ENCODE data around the gene RAB11FIP3. TPM values are rescaled to one million over a fixed set of nuclear protein-coding genes. Genes with fewer than 3 reads are reported as not detected.

RAB11FIP3 gene
- total and polyA plus RNA-seq, 2 donors, result 6.8 to 26.7 TPM

DNA sequence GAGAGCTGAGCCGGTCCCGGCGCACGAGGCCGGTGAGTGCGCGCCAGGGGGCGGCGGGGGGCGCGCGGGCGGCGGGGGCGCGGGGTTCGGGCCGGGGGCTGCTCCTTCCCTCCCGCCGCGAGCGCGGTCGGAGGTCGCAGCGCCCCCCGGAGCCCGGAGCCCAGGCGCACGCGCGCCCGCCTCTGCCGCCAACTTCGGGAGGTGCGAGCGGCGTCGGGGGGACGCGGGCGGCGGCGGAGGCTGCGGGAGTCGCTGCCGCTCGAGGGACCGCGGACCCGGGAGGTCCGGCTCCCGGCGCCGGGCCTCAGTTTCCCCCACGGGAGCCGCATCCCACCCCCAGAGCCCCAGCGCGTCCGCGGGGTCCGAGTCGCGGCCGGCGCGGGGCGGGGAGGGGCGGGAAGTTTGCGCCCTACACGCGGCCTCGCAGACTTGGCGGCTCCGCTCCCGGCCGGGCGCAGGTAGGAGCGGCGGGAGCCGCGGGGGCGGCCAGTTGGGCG, 134.8 kb downstream of the RAB11FIP3 start, which contains the start of gene PRR35:
Gene PRR35, plus strand, starts transcription at position 191 of the 497 bp plus-strand sequence. CDS start 2,901 bp downstream, outside the sequence.
- Histone ChIP-seq H3K9me3 (ENCODE audit: control insufficient read depth in 2 of 2, insufficient read depth in 1 of 2, low read length in 1 of 2) (peaks cover 0 to 4% of the 10 kb centered on the region in 2 donors), H3K4me3 (ENCODE audit: low read length in 2 of 2) (no peak within 1 kb of the TSS), H3K36me3 (ENCODE audit: control insufficient read depth in 2 of 2, insufficient read depth in 2 of 2, low read length in 1 of 2) (no peaks in the 10 kb centered on the region), H3K4me1 (ENCODE audit: control insufficient read depth in 2 of 2, insufficient read depth in 2 of 2, low read length in 2 of 2) (peaks cover 0 to 5% of the 10 kb centered on the region in 2 donors), H3K27ac (ENCODE audit: low read depth in 1 of 2, low read length in 1 of 2) (no peak within 1 kb of the TSS), H3K27me3 (ENCODE audit: control insufficient read depth in 2 of 2, insufficient read depth in 1 of 2, low read length in 1 of 2) (peaks cover 50 to 59% of the 10 kb centered on the region in 2 donors)
- no peak for DNase-seq (ENCODE audit: low read depth in 6 of 9, low spot score in 9 of 9)
- WGBS, result 3% methylated on average over 84 of the region's 84 CpGs

DNA sequence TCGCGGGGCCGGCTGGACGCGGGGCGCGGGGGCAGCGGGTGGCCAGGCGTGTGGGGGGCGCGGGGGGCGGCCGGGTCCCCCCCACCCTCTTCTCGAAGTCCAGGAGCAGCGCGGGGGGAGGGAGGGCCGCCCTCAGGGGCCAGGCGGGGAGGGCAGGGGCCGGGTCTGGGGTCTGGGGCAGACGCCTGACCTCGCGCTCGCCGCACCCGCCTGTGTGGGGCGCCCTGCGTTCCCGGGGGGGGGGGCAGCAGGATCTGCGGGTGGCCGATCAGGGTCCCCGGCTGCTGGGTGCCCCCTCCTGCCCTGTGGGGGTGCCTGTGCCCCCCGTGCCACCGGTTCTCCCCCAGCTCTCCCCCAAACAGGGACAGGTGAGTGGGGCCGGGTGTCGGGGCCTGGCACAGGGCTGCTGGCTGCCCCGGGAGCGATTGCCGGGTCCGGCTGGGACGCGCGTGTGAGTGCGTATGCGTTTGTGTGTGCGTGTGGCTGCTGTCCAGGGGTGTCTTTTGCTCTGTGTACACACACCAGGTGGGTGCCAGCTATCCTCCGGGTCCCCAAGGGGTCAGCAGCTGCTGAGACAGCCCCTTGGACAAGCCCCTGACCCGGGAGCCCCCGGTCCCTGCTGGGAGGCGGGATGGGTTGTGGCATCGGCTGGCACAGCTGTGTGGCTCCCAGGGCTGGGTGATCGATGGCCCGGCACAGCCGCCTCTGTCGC, 135.4 kb downstream of the RAB11FIP3 start:
- peaks cover 50 to 59% of the 10 kb centered on the region in 2 donors for H3K27me3 ChIP-seq (ENCODE audit: control insufficient read depth in 2 of 2, insufficient read depth in 1 of 2, low read length in 1 of 2)
- 29% methylated on average over 53 of the region's 54 CpGs for WGBS
- H3K4me3 ChIP-seq (ENCODE audit: low read length in 2 of 2), result no peak overlapping the region
- peaks cover 0 to 4% of the 10 kb centered on the region in 2 donors for H3K9me3 ChIP-seq (ENCODE audit: control insufficient read depth in 2 of 2, insufficient read depth in 1 of 2, low read length in 1 of 2)
- DNase-seq (ENCODE audit: low read depth in 6 of 9, low spot score in 9 of 9), result no peak
- H3K36me3 ChIP-seq (ENCODE audit: control insufficient read depth in 2 of 2, insufficient read depth in 2 of 2, low read length in 1 of 2), result no peaks in the 10 kb centered on the region
- peaks cover under 1 to 6% of the 10 kb centered on the region in 2 donors for H3K4me1 ChIP-seq (ENCODE audit: control insufficient read depth in 2 of 2, insufficient read depth in 2 of 2, low read length in 2 of 2)
- no peak overlapping the region for H3K27ac ChIP-seq (ENCODE audit: low read depth in 1 of 2, low read length in 1 of 2)

DNA sequence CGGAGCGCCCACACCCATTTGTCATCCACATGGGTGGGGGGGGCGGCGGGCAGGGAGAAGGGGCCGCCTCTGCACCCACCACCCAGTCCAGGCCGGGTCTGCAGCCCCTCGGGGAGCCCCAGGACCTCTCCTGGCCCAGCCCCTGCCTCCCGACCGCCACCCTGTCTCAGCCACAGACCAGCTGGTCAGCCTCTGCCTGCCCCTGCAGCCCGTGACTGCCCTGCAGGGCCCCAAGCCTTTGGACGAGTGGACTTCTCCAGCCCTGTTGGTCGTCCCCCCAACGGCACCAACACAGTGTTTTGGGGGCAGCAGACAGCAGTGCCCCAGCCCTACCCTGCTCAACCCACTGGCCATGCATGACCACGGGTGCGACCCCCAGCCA, 136.0 kb downstream of the RAB11FIP3 start:
- Histone ChIP-seq H3K36me3 (ENCODE audit: control insufficient read depth in 2 of 2, insufficient read depth in 2 of 2, low read length in 1 of 2) (no peaks in the 10 kb centered on the region), H3K4me3 (ENCODE audit: low read length in 2 of 2) (no peak overlapping the region), H3K4me1 (ENCODE audit: control insufficient read depth in 2 of 2, insufficient read depth in 2 of 2, low read length in 2 of 2) (peaks cover 5 to 11% of the 10 kb centered on the region in 2 donors), H3K27ac (ENCODE audit: low read depth in 1 of 2, low read length in 1 of 2) (no peak overlapping the region), H3K27me3 (ENCODE audit: control insufficient read depth in 2 of 2, insufficient read depth in 1 of 2, low read length in 1 of 2) (peaks cover 50 to 59% of the 10 kb centered on the region in 2 donors), H3K9me3 (ENCODE audit: control insufficient read depth in 2 of 2, insufficient read depth in 1 of 2, low read length in 1 of 2) (peaks cover 0 to 4% of the 10 kb centered on the region in 2 donors)
- WGBS, result 85% methylated on average over 15 of the region's 15 CpGs
- DNase-seq (ENCODE audit: low read depth in 6 of 9, low spot score in 9 of 9), result no peak

DNA sequence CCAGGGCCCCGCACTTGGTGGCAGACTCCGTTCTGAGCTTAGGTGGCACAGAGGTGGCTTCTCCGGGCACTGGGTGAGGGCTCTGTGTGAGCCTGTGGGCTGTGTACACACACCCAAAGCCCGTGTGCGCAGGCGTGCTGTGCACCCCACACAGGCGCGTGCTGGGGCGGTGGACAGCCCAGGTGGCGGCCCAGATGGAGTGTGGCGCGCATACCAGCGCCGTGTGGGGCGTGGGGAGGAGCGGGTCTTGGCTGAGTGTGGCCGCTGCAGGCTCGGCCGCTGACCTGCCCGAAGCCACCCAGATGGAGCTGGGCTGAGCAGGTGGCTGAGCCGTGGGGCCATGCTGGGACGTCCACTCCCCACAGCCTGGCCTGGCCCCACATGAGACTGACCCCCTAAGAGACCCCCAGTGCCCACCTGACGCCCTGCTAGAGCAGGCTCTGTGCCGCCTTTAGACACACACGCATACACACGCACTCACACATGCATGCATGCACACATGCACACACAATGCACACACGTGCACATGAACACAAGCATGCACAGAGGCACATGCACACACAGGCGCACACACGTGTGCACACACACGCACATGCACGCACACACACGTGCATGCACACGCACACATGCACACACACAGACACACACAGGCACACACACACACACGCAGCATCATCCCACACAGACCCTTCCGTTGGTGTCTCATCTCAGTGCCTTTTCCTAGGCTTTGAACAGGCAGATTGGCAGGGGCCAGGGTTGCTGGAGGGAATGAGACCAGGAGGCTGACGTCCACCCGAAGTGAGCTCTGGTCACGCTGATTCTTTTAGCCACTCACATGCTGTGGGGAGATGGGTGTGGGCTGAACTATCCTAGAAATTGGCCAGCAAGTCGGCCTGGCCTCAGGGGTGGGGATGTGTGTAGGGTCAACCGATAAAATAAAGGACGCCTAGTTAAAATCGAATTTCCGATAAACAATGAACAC, 136.8 kb downstream of the RAB11FIP3 start:
- Histone ChIP-seq H3K9me3 (ENCODE audit: control insufficient read depth in 2 of 2, insufficient read depth in 1 of 2, low read length in 1 of 2) (peaks cover 0 to 6% of the 10 kb centered on the region in 2 donors), H3K27ac (ENCODE audit: low read depth in 1 of 2, low read length in 1 of 2) (no peak overlapping the region), H3K4me3 (ENCODE audit: low read length in 2 of 2) (no peak overlapping the region), H3K36me3 (ENCODE audit: control insufficient read depth in 2 of 2, insufficient read depth in 2 of 2, low read length in 1 of 2) (no peaks in the 10 kb centered on the region), H3K27me3 (ENCODE audit: control insufficient read depth in 2 of 2, insufficient read depth in 1 of 2, low read length in 1 of 2) (peaks cover 50 to 56% of the 10 kb centered on the region in 2 donors), H3K4me1 (ENCODE audit: control insufficient read depth in 2 of 2, insufficient read depth in 2 of 2, low read length in 2 of 2) (peaks cover 7 to 20% of the 10 kb centered on the region in 2 donors)
- 95% methylated on average over 43 of the region's 43 CpGs for WGBS
- no peak for DNase-seq (ENCODE audit: low read depth in 6 of 9, low spot score in 9 of 9)

DNA sequence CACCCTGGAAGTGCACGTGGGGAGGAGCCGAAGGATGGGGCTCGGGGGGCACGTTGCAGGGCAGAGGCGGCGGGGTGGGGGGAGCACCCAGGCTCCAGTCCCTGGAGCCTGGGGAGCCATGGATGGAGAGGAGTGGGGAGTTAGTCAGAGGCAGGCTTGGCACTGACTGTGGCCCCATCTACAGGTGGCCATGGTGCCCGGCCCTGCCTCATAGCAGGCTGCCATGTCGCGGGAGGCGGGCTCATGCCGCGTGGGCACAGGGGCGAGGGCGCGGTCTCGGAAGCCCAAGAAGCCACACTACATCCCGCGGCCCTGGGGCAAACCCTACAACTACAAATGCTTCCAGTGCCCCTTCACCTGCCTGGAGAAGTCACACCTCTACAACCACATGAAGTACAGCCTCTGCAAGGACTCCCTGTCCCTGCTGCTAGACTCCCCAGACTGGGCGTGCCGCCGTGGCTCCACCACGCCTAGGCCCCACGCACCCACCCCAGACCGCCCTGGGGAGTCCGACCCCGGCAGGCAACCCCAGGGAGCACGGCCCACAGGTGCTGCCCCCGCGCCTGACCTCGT, 137.7 kb downstream of the RAB11FIP3 start:
- peaks cover 46 to 47% of the 10 kb centered on the region in 2 donors for H3K27me3 ChIP-seq (ENCODE audit: control insufficient read depth in 2 of 2, insufficient read depth in 1 of 2, low read length in 1 of 2)
- 95% methylated on average over 30 of the region's 30 CpGs for WGBS
- no peak overlapping the region for H3K4me3 ChIP-seq (ENCODE audit: low read length in 2 of 2)
- no peaks in the 10 kb centered on the region for H3K36me3 ChIP-seq (ENCODE audit: control insufficient read depth in 2 of 2, insufficient read depth in 2 of 2, low read length in 1 of 2)
- peaks cover 7 to 26% of the 10 kb centered on the region in 2 donors for H3K4me1 ChIP-seq (ENCODE audit: control insufficient read depth in 2 of 2, insufficient read depth in 2 of 2, low read length in 2 of 2)
- no peak overlapping the region for H3K27ac ChIP-seq (ENCODE audit: low read depth in 1 of 2, low read length in 1 of 2)
- H3K9me3 ChIP-seq (ENCODE audit: control insufficient read depth in 2 of 2, insufficient read depth in 1 of 2, low read length in 1 of 2), result peaks cover 0 to 8% of the 10 kb centered on the region in 2 donors
- DNase-seq (ENCODE audit: low read depth in 6 of 9, low spot score in 9 of 9), result no peak

DNA sequence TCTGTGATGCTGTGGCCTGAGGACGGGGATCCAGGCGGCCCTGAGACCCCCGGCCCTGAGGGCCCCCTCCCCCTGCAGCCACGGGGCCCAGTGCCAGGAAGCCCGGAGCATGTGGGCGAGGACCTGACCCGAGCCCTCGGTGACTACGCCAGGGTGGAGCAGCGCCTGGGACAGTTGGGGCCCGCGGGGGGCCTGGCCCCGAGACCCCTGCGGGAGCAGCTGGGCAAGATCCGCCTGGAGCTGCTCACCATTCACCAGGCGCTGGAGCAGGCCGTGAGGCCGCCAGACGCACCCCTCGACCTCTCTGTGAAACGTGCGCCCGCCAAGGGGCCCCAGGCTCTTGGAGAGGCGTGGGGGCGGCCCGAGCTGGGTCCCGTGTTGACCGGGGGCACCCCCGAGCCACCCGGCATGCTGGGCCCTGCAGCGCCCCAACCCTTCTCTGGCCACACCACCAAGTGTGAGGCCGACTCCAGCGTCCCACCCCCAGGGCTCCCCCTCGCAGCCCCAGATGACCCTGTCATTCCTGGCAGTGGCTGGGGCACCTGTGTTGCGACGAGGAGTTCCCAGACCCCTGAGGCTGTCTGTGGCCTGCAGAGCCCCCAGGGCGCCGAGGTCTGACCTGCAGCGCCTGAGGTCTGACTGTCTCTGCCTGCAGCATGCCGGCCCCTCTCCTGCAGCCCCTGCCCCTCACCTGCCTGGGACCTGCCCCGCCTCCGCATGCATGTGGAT, 139.4 kb downstream of the RAB11FIP3 start:
- Histone ChIP-seq H3K27ac (ENCODE audit: low read depth in 1 of 2, low read length in 1 of 2) (no peak overlapping the region), H3K4me3 (ENCODE audit: low read length in 2 of 2) (no peak overlapping the region), H3K4me1 (ENCODE audit: control insufficient read depth in 2 of 2, insufficient read depth in 2 of 2, low read length in 2 of 2) (peaks cover 15 to 35% of the 10 kb centered on the region in 2 donors), H3K9me3 (ENCODE audit: control insufficient read depth in 2 of 2, insufficient read depth in 1 of 2, low read length in 1 of 2) (peaks cover 0 to 4% of the 10 kb centered on the region in 2 donors), H3K27me3 (ENCODE audit: control insufficient read depth in 2 of 2, insufficient read depth in 1 of 2, low read length in 1 of 2) (peaks cover 29 to 30% of the 10 kb centered on the region in 2 donors), H3K36me3 (ENCODE audit: control insufficient read depth in 2 of 2, insufficient read depth in 2 of 2, low read length in 1 of 2) (no peaks in the 10 kb centered on the region)
- no peak for DNase-seq (ENCODE audit: low read depth in 6 of 9, low spot score in 9 of 9)
- 96% methylated on average over 42 of the region's 42 CpGs for WGBS

DNA sequence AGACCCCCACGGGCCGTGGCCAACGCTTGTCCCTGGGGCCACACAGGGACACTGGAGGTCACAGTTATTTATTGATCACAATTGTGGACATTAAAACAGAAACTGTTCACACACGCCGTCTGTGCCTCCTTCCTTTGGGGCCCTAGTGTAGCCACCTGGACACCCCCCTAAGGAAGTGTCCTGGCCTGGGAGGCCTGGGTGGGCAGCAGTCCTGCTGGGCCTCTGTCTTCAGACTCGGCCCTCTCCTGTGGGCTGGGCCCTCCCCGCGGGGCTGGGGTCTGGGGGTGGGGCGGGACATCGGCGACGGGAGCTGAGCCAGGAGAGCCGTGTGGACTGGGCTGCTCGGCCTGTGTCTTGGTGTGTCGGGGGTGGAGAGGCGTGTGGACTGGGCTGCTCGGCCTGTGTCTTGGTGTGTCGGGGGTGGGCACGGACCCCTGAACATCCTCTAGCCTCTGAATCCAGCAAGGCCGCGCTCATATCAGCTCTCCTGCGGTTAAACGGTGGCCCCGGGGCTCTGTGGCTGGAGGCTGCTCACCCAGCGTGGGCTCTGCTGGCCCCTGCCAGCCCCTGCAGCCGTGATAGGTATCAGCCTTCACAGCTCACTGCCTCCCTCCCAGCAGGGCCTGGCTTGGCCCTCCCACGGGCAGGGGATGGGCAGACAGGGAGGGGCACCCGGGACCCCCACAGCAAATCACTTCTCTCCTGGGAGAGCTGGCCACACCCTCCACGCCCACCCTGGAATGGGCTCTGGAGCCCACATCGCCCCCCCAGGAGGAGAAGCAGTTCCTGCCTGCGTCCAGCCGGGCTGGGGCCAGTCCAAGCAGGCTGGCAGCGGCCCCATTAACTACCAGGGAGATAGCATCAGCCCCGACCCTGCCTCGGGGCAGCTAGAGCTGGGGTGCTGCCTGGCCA, 140.2 kb downstream of the RAB11FIP3 start:
- DNase-seq (ENCODE audit: low read depth in 6 of 9, low spot score in 9 of 9), result no peak
- H3K4me1 ChIP-seq (ENCODE audit: control insufficient read depth in 2 of 2, insufficient read depth in 2 of 2, low read length in 2 of 2), result peaks cover 16 to 38% of the 10 kb centered on the region in 2 donors
- WGBS, result 90% methylated on average over 35 of the region's 35 CpGs
- no peaks in the 10 kb centered on the region for H3K36me3 ChIP-seq (ENCODE audit: control insufficient read depth in 2 of 2, insufficient read depth in 2 of 2, low read length in 1 of 2)
- no peak overlapping the region for H3K4me3 ChIP-seq (ENCODE audit: low read length in 2 of 2)
- peak overlapping the region in 1 of 2 donors; percentile 90 for H3K27ac ChIP-seq (ENCODE audit: low read depth in 1 of 2, low read length in 1 of 2)
- H3K9me3 ChIP-seq (ENCODE audit: control insufficient read depth in 2 of 2, insufficient read depth in 1 of 2, low read length in 1 of 2), result peaks cover 0 to 4% of the 10 kb centered on the region in 2 donors
- H3K27me3 ChIP-seq (ENCODE audit: control insufficient read depth in 2 of 2, insufficient read depth in 1 of 2, low read length in 1 of 2), result peaks cover 22 to 30% of the 10 kb centered on the region in 2 donors

Data from thymus (tissue), 11 donors.